HEK293 (cell line): Measurements from ENCODE around the gene NUDT13.

Experiments used
- ATF2 ChIP-seq: fragments of 450-650 bp; formaldehyde crosslinking; IDR thresholded peaks from 2 replicates; pipeline ENCODE4 v1.5.1; 2016; ENCODE audit warnings: missing biosample characterization, missing genetic modification characterization, low read depth
- CTCF ChIP-seq: fragments of 450-650 bp; formaldehyde crosslinking; IDR thresholded peaks from 2 replicates; pipeline ENCODE4 v1.5.1; 2016; ENCODE audit warnings: missing biosample characterization, missing genetic modification characterization
- MZF1 ChIP-seq: fragments of 450-650 bp; formaldehyde crosslinking; IDR thresholded peaks from 2 replicates; pipeline ENCODE4 v1.5.1; 2017; ENCODE audit warnings: missing biosample characterization, missing genetic modification characterization, borderline replicate concordance
- PRDM10 ChIP-seq: fragments of 450-650 bp; formaldehyde crosslinking; IDR thresholded peaks from 2 replicates; pipeline ENCODE4 v1.5.1; 2016; ENCODE audit warnings: missing biosample characterization, missing genetic modification characterization
- SP7 ChIP-seq: fragments of 450-650 bp; formaldehyde crosslinking; IDR thresholded peaks from 2 replicates; pipeline ENCODE4 v1.5.1; 2016; ENCODE audit warnings: missing biosample characterization, missing genetic modification characterization
- YY1 ChIP-seq: fragments of 450-650 bp; formaldehyde crosslinking; IDR thresholded peaks from 2 replicates; pipeline ENCODE4 v1.5.1; 2018; ENCODE audit warnings: missing biosample characterization, missing genetic modification characterization
- ZBTB1 ChIP-seq: fragments of 450-650 bp; formaldehyde crosslinking; IDR thresholded peaks from 2 replicates; pipeline ENCODE4 v1.5.1; 2016; ENCODE audit warnings: missing biosample characterization, missing genetic modification characterization
- ZBTB17 ChIP-seq: fragments of 450-650 bp; formaldehyde crosslinking; IDR thresholded peaks from 2 replicates; pipeline ENCODE4 v1.5.1; 2016; ENCODE audit warnings: missing biosample characterization, missing genetic modification characterization
- ZNF239 ChIP-seq: fragments of 450-650 bp; formaldehyde crosslinking; IDR thresholded peaks from 2 replicates; pipeline ENCODE4 v1.5.1; 2016; ENCODE audit warnings: missing biosample characterization, missing genetic modification characterization
- ZNF292 ChIP-seq: fragments of 450-650 bp; formaldehyde crosslinking; IDR thresholded peaks from 2 replicates; pipeline ENCODE4 v1.5.1; 2016; ENCODE audit warnings: low read depth, missing biosample characterization, missing genetic modification characterization, borderline replicate concordance
- ZNF366 ChIP-seq: fragments of 450-650 bp; formaldehyde crosslinking; conservative IDR thresholded peaks from 2 replicates; pipeline ENCODE4 v1.5.1; 2016; ENCODE audit warnings: missing biosample characterization, missing genetic modification characterization
- ZNF398 ChIP-seq: fragments of 450-650 bp; formaldehyde crosslinking; IDR thresholded peaks from 2 replicates; pipeline ENCODE4 v1.5.1; 2017; ENCODE audit warnings: missing biosample characterization, missing genetic modification characterization
- ZNF488 ChIP-seq: fragments of 450-650 bp; formaldehyde crosslinking; IDR thresholded peaks from 2 replicates; pipeline ENCODE4 v1.5.1; 2016; ENCODE audit warnings: missing biosample characterization, missing genetic modification characterization
- ZNF654 ChIP-seq: fragments of 450-650 bp; formaldehyde crosslinking; IDR thresholded peaks from 2 replicates; pipeline ENCODE4 v1.5.1; 2016; ENCODE audit warnings: low read depth, missing biosample characterization, missing genetic modification characterization

GRCh38 chr10:73134727-73135126, 24.5 kb downstream of the NUDT13 start:
- TF ChIP-seq ATF2 (tag by site-specific recombination) (no peak), ZNF488 (tag by site-specific recombination) (no peak), ZNF398 (tag by site-specific recombination) (no peak), MZF1 (tag by site-specific recombination) (no peak), CTCF (tag by site-specific recombination) (no peak), ZNF366 (no peak), ZBTB1 (tag by site-specific recombination) (no peak), PRDM10 (tag by site-specific recombination) (no peak), YY1 (no peak), ZNF292 (tag by site-specific recombination) (no peak), ZNF239 (tag by site-specific recombination) (no peak), ZNF654 (tag by site-specific recombination) (no peak), ZBTB17 (tag by site-specific recombination) (no peak), SP7 (tag by site-specific recombination) (no peak)
